Fibroblast of skin of left quadriceps (primary cell): ENCODE results near the gene CEP85L.

Source experiments
- DNase-seq, 2 experiments: peaks; one replicate each; pipeline ENCODE4 v3.0.0-alpha.2; 2013; ENCODE audit warnings: low read depth in 2 of 2

CEP85L gene

DNA sequence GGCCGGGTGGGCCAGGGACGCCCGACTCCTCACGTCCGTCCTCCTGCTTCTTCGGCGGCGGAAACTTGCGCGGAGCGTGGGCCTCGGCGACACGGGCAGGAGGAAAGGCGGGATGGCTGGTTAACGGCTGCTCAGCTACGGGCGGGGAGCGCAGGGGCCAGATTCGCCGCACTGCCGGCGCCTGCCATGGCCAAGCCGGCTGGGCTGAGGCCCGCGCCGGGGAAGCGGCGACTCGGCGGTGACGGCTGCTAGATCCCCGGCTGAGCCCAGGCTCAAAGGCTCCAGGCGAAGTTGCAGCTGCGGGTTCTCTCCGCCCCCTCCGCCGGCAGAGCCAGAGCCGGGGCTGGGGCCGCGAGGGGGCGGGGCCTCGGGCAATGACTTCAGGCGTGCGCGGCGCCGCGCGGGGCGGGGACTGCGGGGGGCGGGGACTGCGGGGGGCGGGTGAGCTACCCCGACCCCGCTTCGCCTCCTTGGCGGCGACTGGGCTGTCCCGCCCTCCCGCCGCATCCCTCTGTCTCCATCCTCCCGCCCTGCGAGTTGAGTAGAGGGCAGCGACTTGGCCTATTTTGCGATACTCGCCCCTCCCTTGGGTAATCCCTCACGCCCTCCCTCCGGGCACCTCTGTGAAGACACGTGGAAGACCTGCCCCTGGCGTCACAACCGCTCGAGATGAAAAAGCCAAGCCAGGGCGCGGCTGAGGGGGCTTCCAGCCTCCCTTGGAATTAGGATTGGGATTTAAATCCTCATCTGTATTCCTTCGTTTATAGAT lies at the start of gene CEP85L:
Gene CEP85L (minus strand): TSS at position 310 of the 769 bp plus-strand sequence. CDS start 322 bp downstream, outside the sequence.
- DNase-seq = peak; percentile 83 to 84

DNA sequence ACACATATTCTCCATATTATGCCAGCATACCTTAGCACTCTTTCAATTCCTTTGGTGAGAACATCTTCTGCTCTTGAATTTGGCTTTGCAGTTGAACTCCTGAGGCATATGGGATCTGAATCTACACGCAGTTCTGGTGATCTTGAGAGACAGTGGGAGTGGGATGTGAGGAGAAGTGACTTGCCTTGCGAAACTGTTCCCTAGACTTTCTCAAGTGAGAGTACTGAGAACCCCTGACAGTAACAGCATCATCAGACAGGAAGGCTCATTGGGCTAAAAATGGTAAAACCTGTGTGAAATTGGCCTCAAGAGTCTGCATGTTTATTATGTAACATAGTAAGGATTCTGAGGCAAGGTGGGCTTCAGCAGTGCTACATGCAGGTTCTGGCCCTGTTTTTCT lies 49.1 kb upstream of the CEP85L start:
- DNase-seq = no peak

DNA sequence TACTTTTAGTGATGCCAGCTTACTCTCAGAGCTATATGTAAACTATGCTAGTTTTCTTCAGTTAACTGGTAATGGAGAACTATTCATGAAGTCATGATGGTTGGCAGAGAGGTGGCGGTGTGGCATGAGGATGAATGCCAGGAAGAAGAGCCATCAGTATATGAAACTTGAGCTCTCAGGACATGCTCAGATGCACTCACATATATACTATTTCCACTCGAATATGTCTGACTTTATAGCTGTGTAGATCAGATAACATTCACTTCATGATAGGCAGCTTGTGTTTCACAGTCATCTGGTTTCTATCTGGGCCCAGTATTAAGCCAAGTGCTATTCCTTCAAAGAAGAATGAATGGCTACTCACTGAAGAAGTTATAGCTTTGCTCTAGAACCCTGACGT lies 46.2 kb upstream of the CEP85L start:
- no peak for DNase-seq

DNA sequence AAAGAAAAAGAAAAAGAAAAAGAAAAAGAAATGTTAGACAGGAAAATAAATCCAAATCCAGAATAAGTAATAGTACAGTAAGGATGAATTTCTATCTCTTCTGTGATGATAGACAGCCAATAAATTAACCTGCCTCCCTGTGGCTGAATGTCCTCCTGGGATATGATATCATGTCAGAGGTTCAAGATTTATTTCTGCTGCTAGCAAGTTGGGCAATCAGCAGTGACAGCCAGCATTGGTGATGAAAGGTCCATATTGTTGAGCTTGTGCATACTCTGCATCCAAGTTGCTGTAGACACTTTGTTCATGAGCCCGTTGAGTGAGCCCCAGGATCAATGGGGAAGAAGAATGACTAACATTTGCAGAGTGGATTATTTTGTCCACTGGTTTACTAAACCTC lies 44.9 kb upstream of the CEP85L start:
- no peak for DNase-seq

DNA sequence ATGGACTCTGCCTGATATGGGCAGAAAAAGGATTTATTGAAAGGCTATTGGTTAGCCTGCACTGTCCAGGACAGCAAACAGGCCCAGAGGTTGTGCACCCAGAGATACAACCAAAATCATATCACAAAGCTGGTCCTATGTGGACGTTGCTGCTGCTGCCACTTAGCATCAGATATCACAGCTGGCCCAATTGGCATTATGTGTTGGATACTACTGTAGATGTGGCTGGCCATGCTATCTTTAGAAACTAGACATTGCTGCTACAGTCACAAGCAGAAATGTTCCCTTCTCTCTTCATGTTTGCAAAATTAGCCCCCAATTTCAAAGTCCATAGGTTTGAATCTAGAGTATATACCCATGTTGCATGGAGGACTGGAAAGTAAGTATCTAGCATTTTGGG lies 42.2 kb upstream of the CEP85L start:
- no peak for DNase-seq

DNA sequence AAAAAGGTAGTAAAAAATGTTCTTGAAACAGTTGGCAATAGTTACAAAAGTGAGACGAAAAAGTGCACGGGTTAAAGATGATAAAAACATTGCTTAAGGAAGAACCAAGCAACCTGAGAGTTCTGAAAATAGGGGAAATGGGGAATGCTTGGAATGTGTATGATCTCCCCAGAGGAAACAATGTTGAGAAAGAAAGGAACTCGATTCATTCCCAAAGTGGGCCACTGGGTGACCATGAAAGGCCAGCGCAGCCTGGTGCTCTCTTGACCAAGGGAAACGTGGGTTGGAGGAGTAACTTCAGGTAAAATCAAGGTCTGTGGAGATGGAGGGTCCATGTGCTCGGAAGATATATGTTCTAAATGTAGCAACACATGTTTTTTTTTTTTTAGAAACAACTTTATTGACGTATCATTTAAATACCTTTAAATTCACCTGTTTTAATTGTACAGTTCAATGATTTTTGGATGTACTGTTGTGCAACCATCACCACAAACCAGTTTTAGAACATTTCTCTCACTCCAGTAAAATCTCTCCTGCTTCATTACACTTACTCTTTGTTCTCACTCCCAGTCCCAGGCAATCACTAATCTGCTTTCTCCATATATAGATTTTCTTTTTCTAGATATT lies 34.5 kb upstream of the CEP85L start:
- no peak for DNase-seq

DNA sequence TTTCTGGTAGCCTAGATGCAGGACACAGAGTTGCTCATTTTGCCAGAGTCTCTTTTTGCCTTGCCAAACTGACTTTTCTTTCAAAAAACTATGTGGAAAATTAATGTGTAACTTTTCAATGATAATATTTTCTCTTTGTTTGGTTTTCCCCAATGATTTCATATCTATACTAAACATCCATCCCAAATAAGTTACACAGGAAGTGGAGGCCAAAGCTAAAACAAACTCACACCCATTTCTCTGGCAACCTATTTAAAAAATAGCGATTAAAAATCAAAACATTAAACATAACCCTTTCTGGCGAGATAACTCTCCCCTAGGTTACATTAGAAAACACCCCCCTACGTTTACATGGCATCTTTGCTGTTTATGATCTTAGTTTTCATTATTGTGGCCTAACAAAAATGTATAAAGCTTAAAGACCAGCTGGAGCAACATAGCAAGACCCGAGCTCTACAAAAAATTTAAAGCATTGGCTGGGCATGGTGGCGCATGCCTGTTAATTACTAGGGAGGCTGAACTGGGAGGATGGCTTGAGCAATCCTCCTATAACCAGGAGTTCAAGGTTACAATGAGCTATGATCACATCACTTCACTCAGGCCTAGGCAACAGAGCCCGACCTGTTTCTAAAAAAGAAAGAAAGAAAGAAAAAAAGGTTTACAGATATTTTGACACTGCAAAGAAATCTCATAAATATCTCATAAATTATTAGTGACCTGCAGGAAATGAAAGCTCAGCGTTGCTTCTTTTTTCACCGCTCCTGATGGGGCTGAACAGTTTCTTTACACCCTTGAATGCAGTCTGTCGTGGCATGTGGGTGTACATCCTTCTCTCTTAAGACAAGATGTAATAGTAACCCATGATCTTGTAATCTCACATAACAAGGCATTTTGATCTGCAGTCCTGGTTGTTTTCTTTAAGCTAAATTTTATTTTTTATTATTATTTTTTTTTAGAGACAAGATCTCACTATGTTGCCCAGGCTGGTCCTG lies 32.8 kb upstream of the CEP85L start:
- no peak for DNase-seq

DNA sequence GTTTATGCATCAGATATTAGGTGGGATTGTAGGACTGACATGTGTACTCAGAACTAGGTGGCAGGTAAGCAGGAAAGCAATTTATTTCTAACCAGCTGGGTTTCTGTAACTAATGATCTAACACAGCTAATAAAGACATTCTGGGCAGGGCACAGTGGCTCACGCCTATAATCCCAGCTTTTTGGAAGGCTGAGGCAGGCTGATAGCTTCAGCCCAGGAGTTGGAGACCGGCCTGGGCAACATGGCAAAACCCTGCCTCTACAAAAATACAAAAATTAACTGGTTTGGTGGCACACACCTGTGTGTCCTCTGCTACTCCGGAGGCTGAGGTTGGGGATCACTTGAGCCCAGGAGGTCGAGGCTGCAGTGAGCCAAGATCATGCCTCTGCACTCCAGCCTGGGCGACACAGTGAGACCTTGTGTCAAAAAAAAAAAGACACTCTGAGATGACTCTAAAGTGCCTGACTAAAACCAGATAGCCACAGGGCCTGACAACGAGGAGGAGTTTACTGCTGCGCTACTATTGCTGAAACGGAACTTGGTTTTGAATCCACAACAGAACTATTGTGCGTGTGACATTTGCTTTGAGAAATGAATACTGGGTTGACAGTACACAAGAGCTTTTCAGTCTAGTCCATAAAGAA lies 29.2 kb upstream of the CEP85L start:
- no peak for DNase-seq

DNA sequence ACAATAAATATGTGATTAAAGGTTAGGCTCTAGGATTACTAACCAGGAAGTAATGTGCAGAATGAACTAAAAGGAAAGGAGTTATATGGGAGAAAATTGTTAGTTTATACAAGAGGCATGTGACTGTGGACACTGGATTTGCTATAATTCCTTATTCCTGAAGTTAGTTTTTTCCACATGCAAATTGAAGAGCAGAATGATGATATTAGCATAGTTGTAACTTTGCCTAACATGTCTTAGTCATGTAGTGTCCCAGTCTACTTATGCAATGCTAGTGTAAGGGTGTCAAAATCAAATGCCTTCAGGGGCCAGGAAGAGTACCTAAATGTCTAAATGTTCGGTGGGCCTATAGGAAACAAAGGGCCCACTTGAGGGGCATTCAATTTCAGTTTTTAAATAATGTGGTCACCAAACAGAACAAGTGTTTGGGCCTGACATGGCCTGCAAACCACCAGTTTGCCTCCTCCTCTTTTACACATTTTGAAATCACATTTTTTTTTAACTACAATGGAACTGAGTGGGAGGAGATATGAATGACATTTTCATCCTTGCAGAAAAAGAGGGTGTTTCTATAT lies 28.0 kb upstream of the CEP85L start:
- no peak for DNase-seq

DNA sequence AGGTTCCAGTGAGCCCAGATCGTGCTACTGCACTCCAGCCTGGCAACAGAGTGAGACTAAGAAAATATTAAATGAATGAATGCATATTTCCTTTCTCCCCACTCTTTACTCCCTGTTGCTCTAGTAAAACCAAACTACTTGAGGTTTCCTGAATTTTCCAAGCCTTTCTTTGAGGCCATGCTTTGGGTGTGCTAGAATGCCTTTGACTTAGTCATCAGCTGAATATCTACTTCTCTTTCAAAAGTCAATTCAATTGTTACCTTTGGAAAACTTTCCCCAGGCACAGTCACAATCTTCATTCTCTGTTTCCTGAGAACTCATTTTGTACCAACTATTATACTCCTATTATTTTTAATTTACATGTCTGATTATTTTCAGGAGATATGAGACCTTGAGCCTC lies 27.5 kb upstream of the CEP85L start:
- no peak for DNase-seq

DNA sequence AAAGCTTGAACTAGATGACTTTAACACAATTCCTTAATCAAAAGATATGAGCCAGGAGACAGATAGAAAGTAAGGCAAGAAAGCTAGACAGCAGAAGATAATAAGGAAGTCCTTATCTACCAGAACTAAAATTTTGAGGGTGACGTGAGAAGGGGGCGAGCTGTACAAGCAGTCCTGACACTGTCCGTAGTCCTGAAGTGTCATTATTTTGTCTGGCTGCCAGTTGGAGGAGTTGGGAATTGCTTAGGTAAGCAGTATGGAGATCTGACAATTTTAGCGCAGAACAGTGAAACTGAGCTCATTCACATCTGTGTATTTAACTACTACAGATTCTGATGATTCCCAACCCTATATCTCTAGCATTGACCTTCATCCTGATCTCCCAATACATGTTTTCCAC lies 25.8 kb upstream of the CEP85L start:
- no peak for DNase-seq

DNA sequence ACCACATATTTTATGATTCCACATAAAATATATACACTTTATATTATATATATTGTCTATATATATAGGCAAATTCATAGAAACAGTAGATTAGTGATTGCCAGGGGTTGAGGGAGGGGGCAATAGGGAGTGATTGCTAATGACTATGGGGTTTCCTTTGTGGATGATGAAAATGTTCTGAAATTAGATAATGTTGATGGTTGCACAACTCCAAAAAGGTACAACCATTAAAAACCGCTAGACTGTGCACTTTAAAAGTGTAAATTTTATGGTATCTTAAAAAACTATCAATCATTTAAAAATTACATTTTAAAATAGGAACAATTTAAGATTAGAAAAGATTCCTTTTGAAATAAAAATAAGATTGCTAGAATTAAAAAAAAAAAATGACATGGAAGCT lies 23.8 kb upstream of the CEP85L start:
- DNase-seq = no peak

DNA sequence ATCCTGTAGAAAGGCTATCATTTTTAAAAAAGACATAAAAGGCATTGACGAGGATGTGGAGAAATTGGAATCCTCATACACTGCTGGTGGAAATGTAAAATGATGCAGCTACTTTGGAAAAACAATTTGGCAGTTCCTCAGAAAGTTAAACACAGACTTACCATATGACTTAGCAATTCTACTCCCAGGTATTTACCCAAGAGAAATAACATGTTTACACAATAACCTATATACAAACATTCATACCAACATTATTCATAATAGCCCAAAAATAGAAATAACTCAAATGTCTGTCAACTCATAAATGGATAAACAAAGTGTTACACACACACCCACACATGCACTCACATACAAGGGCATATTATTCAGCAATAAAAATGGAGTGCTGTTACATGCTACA lies 23.4 kb upstream of the CEP85L start:
- no peak for DNase-seq

DNA sequence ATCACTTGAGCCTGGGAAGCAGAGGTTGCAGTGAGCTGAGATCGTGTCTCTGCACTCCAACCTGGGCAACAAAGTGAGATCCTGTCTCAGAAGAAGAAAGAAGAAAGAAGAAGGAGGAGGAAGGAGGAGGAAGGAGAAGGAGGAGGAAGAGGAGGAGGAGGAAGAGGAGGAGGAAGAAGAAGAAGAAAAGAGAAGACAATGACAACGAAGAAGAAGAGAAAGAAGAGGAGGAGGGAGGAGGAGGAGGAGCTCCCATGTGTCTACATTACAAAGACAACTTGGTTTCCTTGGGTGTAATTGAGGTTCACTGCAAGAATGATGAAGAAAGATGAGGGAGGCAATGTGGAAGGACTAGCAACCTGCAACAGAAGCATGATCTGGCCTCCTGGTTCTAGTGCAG lies 21.3 kb upstream of the CEP85L start:
- DNase-seq = no peak

DNA sequence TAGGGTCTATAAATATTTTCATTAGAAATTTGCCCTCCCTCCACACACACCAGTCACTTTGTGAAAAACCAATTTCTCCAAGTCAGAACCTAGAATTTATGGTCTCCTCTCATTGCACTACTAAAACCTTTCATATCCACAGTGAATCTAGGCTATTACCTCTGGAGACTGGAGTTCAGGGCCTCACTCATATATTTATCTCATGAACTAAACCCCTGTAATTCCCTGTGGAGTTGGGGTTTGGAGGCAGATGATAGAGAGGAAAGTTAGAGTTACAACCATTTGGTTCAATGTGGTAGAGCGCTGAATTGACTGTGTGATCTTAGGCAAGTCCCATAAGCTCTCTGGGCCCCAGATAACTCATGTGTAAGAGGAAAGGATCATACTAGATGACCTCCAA lies 18.2 kb upstream of the CEP85L start:
- no peak for DNase-seq

DNA sequence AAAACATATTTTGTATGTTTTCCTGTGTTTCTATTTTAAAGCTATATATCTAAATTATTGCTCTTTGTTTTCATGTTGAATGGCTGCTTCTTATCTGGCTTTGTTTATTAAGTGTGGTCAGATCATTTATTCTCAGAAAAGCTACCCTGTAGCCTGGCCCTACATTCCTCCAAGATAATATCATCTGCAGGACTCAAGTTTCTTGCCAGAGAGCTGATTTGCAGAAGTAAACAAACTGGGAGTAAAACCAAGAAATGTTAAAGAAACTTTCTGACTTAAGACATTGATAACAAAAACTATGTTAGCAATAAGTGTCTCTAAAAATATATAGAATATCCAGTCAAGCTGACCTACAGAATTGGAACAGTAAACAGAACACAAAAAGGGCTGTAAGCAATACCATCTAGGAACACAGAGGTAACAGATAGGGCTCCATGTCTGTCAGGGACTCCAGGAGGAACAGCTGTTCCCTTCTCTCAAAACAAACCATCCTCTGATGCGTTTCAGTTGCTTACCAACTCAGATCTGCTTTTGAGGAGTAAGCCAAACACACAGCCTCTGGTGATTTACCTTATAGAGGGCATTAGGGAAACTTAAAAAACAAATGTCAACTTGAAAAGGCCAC lies 17.5 kb upstream of the CEP85L start:
- peak; percentile 26 to 41 for DNase-seq

DNA sequence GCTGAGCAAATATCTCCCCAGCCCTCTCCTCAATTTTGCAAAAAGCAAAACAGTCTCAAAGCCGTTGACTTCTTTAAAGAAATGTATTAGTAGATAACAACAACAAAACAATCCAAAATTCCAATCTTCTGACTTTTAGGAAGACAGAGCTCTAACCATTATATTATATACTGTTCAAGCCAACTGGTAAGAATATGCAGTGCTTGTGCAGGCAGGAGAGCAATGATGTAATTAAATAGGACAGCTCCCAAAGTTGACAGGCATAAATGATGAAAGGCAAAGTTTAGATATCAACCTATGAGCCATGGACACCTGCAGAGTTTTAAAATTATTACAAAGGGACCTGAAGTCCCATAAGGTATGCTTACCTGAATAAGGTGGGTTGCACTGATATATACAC lies 16.6 kb upstream of the CEP85L start:
- DNase-seq = no peak

DNA sequence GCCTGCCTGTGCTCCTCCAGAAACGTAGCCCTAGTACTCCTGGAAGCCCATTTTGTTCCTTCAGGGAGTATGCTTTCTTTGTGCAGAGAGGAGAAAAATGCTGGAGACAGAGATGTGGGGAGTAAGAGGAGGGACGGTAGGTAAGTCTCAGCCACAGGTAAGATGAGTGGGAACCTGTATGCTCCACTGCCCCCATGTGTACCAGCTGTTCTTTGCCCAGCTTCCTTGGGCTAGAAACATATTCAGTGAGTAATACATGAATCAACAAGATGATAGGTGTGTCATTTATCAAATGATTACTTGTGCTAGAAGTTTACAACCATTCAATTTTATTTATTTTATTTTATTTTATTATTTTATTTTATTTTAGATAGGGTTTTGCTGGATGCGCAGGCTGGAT lies 13.6 kb upstream of the CEP85L start:
- no peak for DNase-seq

DNA sequence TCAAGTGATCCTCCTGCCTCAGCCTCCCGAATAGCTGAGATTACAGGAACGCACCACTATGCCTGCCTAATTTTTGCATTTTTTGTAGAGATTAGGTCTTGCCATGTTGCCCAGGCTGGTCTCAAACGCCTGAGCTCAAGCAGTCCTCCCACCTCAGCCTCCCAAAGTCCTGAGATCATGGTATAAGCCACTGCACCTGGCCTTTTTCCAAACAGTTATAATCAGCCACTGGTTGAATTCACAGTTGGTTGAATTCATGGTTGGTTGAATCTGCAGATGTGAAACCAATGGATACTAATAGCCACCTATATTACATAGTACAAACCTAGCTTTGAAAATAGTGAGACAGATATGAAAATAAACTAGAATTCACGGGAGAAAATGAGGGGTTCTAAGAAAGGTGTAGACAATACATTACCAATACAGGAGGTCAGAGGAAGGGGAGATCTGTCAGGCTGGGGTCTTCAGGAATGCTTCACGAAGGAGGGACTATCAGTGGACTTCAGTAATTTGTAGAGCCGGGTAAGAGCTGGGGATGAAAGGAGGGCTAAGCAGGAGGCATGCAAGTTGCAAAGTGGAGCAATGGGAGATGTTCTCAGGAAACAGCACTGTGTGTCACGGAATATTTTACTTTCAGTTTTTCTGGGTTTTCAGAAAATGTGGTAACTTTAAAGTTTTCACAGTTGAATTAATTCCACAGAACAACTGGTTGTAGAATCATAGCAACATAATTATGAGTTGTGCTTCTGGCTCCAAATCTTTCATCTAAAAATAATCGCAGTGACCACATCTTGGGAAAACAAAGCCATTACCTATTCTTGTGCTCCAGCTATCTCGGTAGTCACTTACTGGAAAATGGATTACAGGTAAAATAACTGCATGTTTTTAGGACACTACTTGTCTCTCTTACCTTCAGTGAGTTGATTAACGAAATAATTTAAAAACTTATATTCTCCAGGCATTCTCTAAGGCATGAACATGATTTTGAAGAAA lies 12.9 kb upstream of the CEP85L start:
- no peak for DNase-seq

DNA sequence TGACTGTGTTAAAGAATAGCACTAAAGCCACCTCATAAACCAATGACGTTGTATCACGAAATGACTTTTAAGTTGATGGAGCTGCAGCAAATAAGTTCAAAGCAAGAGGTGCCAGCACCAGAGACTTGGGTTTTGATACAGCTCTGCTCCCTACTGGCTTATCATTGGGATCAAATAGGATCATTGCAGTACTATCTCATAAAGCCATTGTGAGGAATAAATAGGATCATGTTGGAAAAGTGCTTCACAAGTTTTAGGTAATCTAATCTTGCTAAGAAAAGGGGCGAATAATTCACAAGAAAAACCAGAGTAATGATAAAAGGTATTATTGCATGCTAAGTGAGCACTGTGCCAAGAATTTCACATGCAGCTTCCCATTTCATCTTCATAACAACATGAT lies 10.4 kb upstream of the CEP85L start:
- DNase-seq = no peak
